GM18861 (cell line): ENCODE data around the gene CHD1.
A peak's percentile ranks its signal among the peaks of the same experiment; 100 is the strongest.

Source experiments
- ATAC-seq: cut with Tn5 transposase; IDR thresholded peaks from one replicate; pipeline ENCODE4 v1.9.1; 2021; ENCODE audit not compliant: unreplicated experiment

CHD1 gene

GRCh38 chr5:98905857-98906688 is 22.7 kb downstream of the CHD1 start:
- no peak for ATAC-seq

- ATAC-seq, result no peak
Observed at GRCh38 chr5:98904780-98905179, 24.0 kb downstream of the CHD1 start.

- ATAC-seq, result no peak
Observed at GRCh38 chr5:98902733-98903132, 26.1 kb downstream of the CHD1 start.

GRCh38 chr5:98899456-98899855 is 29.4 kb downstream of the CHD1 start:
- no peak for ATAC-seq

- peak; percentile 59 for ATAC-seq
Observed at GRCh38 chr5:98898743-98899142, 30.1 kb downstream of the CHD1 start.

- no peak for ATAC-seq
Observed at GRCh38 chr5:98891591-98891990, 37.2 kb downstream of the CHD1 start.

- no peak for ATAC-seq
Observed at GRCh38 chr5:98880598-98880997, 48.2 kb downstream of the CHD1 start.

GRCh38 chr5:98880151-98880550 is 48.7 kb downstream of the CHD1 start:
- no peak for ATAC-seq

- no peak for ATAC-seq
Observed at GRCh38 chr5:98877600-98877999, 51.2 kb downstream of the CHD1 start.

GRCh38 chr5:98872674-98873073 is 56.1 kb downstream of the CHD1 start:
- no peak for ATAC-seq

- ATAC-seq, result no peak
Observed at GRCh38 chr5:98865690-98866089, 63.1 kb downstream of the CHD1 start.

GRCh38 chr5:98847054-98847453 is 81.8 kb downstream of the CHD1 start:
- ATAC-seq, result no peak

GRCh38 chr5:98846520-98846919 is 82.3 kb downstream of the CHD1 start:
- no peak for ATAC-seq

- no peak for ATAC-seq
Observed at GRCh38 chr5:98845878-98846277, 82.9 kb downstream of the CHD1 start.

GRCh38 chr5:98844865-98845264 is 83.9 kb downstream of the CHD1 start:
- no peak for ATAC-seq

GRCh38 chr5:98843481-98843880 is 85.3 kb downstream of the CHD1 start:
- ATAC-seq, result no peak

- no peak for ATAC-seq
Observed at GRCh38 chr5:98840946-98841345, 87.9 kb downstream of the CHD1 start.

GRCh38 chr5:98839469-98840383 is 89.1 kb downstream of the CHD1 start:
- ATAC-seq, result no peak

GRCh38 chr5:98836175-98836574 is 92.6 kb downstream of the CHD1 start:
- no peak for ATAC-seq

- no peak for ATAC-seq
Observed at GRCh38 chr5:98827588-98828284, 101.1 kb downstream of the CHD1 start.

GRCh38 chr5:98827161-98827560 is 101.6 kb downstream of the CHD1 start:
- no peak for ATAC-seq
